NCI-H1092 (cell line): Measurements from ENCODE around the gene KANSL1L.
A peak's percentile ranks its signal among the peaks of the same experiment; 100 is the strongest.

Source experiments
- DNase-seq: peaks from one replicate; lab custom pipeline; 2025; lab: John Stamatoyannopoulos, UW

KANSL1L gene

GRCh38 chr2:210063306-210063705, 107.9 kb downstream of the KANSL1L start:
- no peak for DNase-seq

DNA sequence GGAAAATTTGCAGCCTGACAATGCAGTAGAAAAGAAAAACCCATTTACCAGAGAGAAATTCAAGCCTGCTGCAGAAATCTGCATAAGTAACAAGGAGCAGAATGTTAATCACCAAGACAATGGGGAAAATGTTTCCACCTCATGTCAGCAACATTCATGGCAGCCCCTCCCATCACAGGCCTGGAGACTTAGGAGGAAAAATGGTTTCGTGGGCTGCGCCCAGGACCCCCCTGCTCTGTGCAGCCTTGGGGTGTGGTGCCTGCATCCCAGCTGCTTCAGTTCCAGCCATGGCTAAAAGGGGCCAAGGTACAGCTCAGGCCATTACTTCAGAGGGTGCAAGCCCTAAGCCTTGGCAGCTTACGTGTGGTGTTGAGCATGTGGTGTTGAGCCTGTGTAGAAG, 115.4 kb downstream of the KANSL1L start:
- no peak for DNase-seq

DNA sequence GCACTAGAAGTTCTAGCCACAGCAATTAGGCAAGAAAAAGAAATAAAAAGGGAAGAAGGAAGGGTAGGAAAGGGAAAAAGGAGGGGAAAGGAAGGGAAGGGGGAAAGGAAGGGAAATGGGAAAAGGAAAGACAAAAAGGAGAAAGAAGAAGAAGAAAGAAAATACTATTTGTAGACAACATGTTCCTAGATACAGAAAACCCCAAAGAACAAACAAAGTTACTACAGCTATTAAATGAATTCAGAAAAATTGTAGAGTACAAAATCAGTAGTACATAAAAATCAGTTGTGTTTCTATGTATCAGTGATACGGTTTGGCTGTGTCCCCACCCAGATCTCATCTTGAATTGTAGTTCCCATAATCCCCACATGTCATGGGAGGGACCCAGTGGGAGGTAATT, 116.5 kb downstream of the KANSL1L start:
- no peak for DNase-seq

- DNase-seq: no peak
Measured at GRCh38 chr2:210050885-210051284, 120.3 kb downstream of the KANSL1L start.

DNA sequence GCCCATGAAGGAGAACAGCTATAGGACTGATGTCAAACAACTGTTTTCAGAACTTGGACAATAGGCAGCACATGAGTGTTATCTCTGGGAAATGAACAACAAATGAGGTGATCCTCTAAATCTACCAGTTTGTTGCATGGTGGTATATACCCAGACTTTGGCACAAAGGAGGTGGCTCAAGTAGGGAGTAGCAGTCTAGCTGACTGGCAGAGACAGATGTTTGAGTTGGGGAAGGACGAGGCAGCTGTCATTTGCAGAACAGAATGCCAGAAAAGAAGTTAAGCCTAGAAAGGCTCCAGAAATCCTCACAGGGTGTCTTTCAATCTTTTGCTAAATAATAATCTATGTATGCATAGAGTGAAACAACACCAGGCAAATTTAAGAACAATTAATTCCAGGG, 121.4 kb downstream of the KANSL1L start:
- DNase-seq: no peak

DNA sequence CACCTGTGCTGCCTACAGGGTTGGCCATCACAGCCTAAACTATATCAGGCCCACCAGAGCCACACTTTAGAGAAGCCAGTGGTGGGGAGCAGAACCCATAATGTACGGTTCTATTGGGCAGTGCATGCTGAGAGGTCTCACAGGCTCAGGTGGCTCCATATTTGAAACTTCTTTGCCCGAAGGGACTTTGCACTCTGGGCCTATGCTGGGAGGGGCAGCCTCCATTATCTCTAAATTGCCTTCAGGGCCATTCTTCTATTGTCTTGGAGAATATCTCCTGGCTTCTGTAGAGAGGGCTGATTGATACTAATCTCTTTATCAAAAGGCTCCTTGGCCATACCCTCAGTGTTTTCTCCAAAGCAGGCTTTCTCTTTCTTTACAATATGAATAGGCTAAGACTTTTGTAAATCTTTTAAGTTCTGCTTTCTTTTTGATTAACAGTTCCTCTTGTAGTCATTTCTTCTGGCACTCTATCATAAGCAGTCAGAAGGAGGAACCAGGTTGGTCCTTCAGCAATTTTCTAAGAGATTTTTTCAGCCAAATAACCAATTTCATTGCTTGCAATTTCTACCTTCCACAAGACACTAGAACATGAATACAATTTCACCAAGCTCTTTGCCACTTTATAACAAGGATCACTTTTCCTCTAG, 124.2 kb downstream of the KANSL1L start:
- DNase-seq: no peak

GRCh38 chr2:210038078-210038477, 133.1 kb downstream of the KANSL1L start:
- DNase-seq: no peak

DNA sequence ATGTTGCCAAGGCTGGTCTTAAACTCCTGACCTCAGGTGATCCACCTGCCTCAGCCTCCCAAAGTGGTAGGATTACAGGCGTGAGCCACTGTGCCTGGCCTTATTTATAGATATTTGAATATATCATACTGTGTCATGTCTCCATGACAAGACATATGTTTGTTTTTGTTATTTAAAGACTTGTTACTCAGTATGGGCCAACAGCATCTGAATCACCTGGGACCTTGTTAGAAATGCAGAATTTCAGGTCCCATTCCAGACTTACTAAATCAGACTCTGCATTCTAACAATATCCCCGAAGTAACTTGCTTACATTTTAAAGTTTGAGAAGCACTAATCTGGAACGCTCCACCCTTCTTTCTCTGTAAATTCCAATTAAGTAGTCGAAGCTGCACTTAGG, 135.5 kb downstream of the KANSL1L start:
- no peak for DNase-seq

DNA sequence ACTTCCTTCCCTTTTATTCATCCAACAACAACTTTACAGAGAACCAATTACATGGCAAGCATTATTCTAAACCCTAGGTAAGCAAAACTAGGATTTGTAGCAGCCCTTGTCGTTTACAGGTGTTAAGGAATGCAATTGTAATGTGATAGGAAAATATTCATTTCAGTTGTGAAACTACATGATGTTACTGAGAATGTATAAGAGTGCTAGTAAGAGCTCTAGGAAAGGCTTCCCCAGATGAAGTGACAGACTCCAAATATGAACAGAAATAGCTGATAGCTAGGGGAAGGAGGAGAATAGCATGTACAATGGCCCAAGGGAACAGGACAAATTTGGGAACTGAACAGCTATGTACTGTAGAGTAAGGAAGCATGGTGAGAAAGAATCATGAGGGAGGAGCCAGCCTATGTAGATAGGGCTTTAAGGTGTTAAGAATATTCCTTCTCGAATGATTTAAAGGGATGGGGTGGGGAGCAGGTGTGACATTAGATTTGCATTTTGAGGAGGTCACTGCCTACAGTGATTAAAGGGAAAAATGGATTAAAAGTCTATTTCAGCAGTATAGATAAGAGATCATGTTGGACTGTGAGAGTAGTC, 137.0 kb downstream of the KANSL1L start:
- DNase-seq: no peak

GRCh38 chr2:210028178-210028577, 143.0 kb downstream of the KANSL1L start:
- no peak for DNase-seq

DNA sequence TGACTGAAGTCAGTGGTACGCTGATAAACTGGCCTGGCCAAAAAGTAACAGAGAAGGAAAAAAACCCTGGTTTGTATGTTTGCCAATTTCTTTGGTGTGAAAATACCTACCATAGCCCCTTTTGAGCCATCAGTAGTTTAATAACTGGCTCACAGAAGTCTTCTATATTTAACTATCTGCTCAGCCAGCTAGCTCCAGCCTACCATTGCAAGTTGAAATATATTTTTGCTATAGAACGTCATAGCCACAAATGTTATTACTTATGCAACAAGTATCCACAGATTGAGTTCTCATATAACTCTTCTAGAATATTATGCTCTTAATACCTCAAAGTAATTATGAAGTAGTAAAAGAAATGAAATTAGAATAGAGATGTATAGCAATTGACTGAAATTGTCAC, 143.6 kb downstream of the KANSL1L start:
- DNase-seq: no peak

DNA sequence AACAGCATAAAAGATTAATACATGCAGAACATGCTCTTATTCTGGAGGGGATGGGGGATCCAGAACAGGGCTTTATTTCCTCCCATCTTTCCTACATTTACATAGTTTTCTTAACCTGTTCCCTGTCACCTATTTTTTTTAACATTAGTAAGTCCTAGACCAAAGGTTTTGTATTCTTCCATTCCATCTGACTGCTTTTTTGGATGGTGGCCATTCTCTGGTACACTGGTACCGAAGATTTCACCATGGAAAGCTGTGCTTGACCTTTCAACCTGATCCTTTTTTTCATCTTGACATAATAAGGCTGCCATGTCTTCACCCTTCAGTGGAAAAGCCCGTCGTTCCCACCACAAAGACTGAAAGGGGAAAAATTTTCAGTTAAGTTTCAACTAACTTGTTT, 148.4 kb downstream of the KANSL1L start:
- no peak for DNase-seq

GRCh38 chr2:210020138-210020537, 151.1 kb downstream of the KANSL1L start:
- no peak for DNase-seq

DNA sequence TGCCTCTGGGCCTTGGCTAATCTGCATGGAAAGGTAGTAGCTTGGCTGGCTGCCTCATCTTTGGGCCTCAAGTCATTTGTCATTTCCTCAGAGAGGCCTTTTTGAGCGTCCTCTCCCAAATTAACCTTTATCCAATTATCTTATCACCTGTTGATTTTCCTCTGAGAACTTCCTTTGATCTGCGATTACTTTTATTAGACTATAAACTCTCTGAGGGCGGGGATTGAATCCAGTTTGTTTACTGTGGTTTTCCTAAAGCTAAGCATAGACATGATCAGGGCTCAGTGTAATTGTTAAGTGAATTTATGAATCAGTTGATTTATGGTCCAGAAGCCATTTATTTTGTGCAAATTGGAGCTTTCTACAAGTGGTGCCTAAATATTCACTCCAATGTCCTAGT, 161.3 kb downstream of the KANSL1L start:
- no peak for DNase-seq

DNA sequence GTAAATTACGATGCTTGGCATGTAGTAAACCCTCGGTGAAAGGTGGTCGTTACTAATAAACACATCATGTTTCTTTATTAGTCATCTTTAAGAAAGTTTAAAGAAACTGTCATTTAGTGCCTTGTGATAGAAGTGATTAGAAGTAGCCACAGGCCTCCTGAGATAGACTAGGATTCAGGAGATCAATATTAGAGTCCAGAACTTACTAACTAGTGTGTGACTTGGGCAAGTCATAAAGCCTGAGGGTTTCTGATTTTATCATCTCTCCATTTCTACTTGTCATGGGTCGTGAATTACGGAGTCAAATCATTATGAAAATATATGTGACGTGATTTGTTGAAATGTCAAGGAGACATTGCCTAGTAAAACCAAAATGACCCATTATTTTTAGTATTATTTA, 162.1 kb downstream of the KANSL1L start:
- no peak for DNase-seq

- no peak for DNase-seq
Measured at GRCh38 chr2:210007895-210008294, 163.3 kb downstream of the KANSL1L start.

GRCh38 chr2:210004881-210005280, 166.3 kb downstream of the KANSL1L start:
- DNase-seq: no peak

DNA sequence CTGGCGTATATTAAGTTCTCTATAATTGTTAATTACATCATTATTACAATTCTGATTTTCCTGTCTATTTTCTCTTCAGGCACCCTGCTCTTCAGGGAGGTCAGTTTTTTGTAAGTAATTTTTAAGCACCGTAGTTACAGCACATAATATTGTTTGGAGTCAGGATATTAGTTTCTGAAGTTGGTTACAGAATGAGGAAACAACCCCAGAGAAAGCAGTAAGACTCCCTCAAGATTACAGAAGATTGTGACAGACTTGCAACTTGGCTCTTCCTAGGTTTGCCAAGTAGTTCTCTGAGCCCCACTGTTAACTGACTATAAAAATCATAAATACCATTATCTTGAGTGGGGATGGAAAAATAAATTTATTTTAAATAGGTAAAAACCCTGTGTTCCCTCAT, 167.8 kb downstream of the KANSL1L start:
- DNase-seq: no peak

DNA sequence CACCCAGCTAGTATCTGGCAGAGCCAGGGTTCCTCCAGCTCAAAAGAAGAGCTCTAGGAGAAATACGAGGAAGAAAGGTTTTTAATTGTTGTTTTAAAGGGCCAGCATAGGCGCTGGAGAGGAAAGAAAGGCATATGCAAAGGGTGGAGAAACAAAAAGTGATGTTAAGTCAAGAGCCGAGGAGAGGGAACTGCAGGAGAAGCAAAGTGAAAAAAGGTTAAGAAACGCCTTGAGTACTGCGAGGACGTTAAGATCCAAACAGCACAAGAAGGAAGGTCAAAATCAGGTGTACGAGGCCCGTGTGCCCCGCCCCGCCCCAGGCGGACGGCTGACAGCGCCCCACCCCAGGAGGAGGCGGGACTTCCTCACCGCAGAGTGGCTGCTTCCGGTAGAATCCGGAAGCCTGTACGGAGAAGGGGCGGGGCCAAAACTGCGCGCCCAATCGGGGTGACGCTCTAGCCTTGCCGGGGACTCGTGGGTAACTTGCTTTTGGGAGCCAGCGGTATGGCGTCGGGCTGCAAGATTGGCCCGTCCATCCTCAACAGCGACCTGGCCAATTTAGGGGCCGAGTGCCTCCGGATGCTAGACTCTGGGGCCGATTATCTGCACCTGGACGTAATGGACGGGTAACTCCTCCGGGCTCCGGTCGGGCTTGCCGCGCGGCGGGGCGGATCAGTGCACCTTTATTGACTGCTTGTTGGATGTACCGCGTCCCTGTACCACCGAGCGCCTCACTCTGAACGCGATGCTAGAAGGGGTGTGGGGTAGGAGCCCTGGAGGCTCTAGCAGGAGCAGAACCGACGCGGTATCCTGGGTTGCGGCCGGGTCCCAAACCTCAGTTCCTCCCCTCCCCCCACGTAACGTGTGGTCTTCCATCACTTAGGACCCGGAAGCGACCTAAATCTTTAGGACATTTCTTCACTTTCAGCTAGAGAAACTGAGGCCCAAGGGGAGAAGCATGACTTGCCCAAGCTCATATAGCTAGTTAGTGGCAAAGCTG, 168.8 kb downstream of the KANSL1L start, which contains the start of gene RPE:
Gene RPE, plus strand, starts transcription at position 481 of the 1,000 bp plus-strand sequence. Its CDS starts 24 bp downstream, at position 505.
- peak; percentile 89 for DNase-seq

GRCh38 chr2:210000464-210001324, 170.5 kb downstream of the KANSL1L start:
- DNase-seq: no peak

DNA sequence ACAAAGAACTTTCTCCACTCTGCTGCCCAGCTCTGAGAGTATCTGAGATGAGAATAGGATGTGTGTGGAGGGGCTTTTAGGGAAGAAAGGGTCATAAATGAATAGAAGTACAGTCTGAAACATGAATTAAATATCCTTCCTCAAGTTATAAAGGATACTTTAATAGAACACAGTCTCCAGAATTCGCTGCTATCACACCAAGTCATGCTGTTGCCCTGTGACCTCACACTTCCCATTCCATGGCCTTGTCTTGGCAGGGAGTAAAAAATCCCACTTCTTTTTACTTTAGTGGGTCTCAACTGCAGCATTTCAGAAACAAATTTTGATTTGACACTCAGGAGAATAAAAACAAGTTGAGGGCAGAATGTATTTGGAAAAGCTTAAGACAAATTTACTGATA, 172.6 kb downstream of the KANSL1L start:
- no peak for DNase-seq

GRCh38 chr2:209993968-209994367, 177.2 kb downstream of the KANSL1L start:
- no peak for DNase-seq
